IPS-20b (cell line): ENCODE results near the gene XPO5.
"Not testable (repeated sequence)": the region's sequence is repeated elsewhere in the genome, so short reads cannot be mapped to it uniquely, and the experiment has no call there.

Experiments
- H3K27ac ChIP-seq: one replicate; pipeline ENCODE4 v1.5.1; 2013; ENCODE audit warnings: low read length
- H3K27me3 ChIP-seq: 2 replicates; pipeline ENCODE4 v1.6.1; 2013; ENCODE audit warnings: mild to moderate bottlenecking, low read length, inconsistent platforms; ENCODE audit not compliant: insufficient read depth
- H3K36me3 ChIP-seq: 2 replicates; pipeline ENCODE4 v1.6.1; 2013; ENCODE audit warnings: low read depth, mild to moderate bottlenecking, inconsistent platforms, low read length, moderate library complexity; ENCODE audit not compliant: insufficient read depth
- H3K4me1 ChIP-seq: 2 replicates; pipeline ENCODE4 v1.6.1; 2013; ENCODE audit warnings: mild to moderate bottlenecking, control low read depth, inconsistent platforms, low read length, moderate library complexity; ENCODE audit not compliant: insufficient read depth
- H3K4me3 ChIP-seq: 2 replicates; pipeline ENCODE4 v1.5.1; 2013; ENCODE audit warnings: mild to moderate bottlenecking, low read length, inconsistent platforms
- H3K9ac ChIP-seq: 2 replicates; pipeline ENCODE4 v1.6.1; 2013; ENCODE audit warnings: low read depth, mild to moderate bottlenecking, inconsistent platforms, low read length, moderate library complexity
- H3K9me3 ChIP-seq: 2 replicates; pipeline ENCODE4 v1.6.1; 2013; ENCODE audit warnings: mild to moderate bottlenecking, low read depth, low read length, inconsistent platforms; ENCODE audit not compliant: insufficient read depth

XPO5 gene

GRCh38 chr6:43538986-43539385, 36.9 kb downstream of the XPO5 start:
- H3K9ac ChIP-seq, H3K9me3 ChIP-seq, H3K4me3 ChIP-seq, H3K4me1 ChIP-seq, H3K27ac ChIP-seq, H3K27me3 ChIP-seq: not testable (repeated sequence)
- peaks cover 79% of the 10 kb centered on the region for H3K36me3 ChIP-seq

GRCh38 chr6:43532201-43532600, 43.6 kb downstream of the XPO5 start:
- Histone ChIP-seq H3K36me3 (peaks cover 89% of the 10 kb centered on the region), H3K9ac (no peak overlapping the region), H3K4me1 (no peaks in the 10 kb centered on the region), H3K27me3 (no peaks in the 10 kb centered on the region), H3K9me3 (no peaks in the 10 kb centered on the region), H3K27ac (no peak overlapping the region), H3K4me3 (no peak overlapping the region)

GRCh38 chr6:43524483-43524961, 51.3 kb downstream of the XPO5 start:
- Histone ChIP-seq H3K9me3 (no peaks in the 10 kb centered on the region), H3K27ac (no peak overlapping the region), H3K4me1 (no peaks in the 10 kb centered on the region), H3K36me3 (peaks cover 97% of the 10 kb centered on the region), H3K4me3 (no peak overlapping the region), H3K27me3 (no peaks in the 10 kb centered on the region), H3K9ac (no peak overlapping the region)

GRCh38 chr6:43523284-43523683, 52.6 kb downstream of the XPO5 start:
- Histone ChIP-seq H3K4me3 (no peak overlapping the region), H3K36me3 (peaks cover 93% of the 10 kb centered on the region), H3K27me3 (no peaks in the 10 kb centered on the region), H3K4me1 (peaks cover under 1% of the 10 kb centered on the region), H3K9ac (no peak overlapping the region), H3K27ac (no peak overlapping the region), H3K9me3 (no peaks in the 10 kb centered on the region)

GRCh38 chr6:43522547-43523261, 53.1 kb downstream of the XPO5 start:
- Histone ChIP-seq H3K9me3 (no peaks in the 10 kb centered on the region), H3K4me3 (no peak overlapping the region), H3K36me3 (peaks cover 88% of the 10 kb centered on the region), H3K9ac (no peak overlapping the region), H3K4me1 (peaks cover 6% of the 10 kb centered on the region), H3K27ac (no peak overlapping the region), H3K27me3 (no peaks in the 10 kb centered on the region)

GRCh38 chr6:43521836-43522235, 54.0 kb downstream of the XPO5 start:
- Histone ChIP-seq H3K9ac (no peak overlapping the region), H3K27ac (no peak overlapping the region), H3K27me3 (no peaks in the 10 kb centered on the region), H3K4me3 (no peak overlapping the region), H3K9me3 (no peaks in the 10 kb centered on the region), H3K36me3 (peaks cover 79% of the 10 kb centered on the region), H3K4me1 (peaks cover 6% of the 10 kb centered on the region)

GRCh38 chr6:43520097-43520496, 55.7 kb downstream of the XPO5 start:
- Histone ChIP-seq H3K27me3 (no peaks in the 10 kb centered on the region), H3K4me3 (no peak overlapping the region), H3K36me3 (peaks cover 69% of the 10 kb centered on the region), H3K27ac (no peak overlapping the region), H3K4me1 (peaks cover 10% of the 10 kb centered on the region), H3K9ac (no peak overlapping the region), H3K9me3 (no peaks in the 10 kb centered on the region)

- H3K27me3 ChIP-seq = no peaks in the 10 kb centered on the region
- H3K27ac ChIP-seq = no peak overlapping the region
- peaks cover 65% of the 10 kb centered on the region for H3K36me3 ChIP-seq
- H3K4me1 ChIP-seq = peaks cover 10% of the 10 kb centered on the region
- H3K4me3 ChIP-seq = peak overlapping the region; percentile 97
- H3K9ac ChIP-seq = peak overlapping the region; percentile 98
- no peaks in the 10 kb centered on the region for H3K9me3 ChIP-seq
Observed at GRCh38 chr6:43517505-43518357, 58.1 kb downstream of the XPO5 start.

GRCh38 chr6:43516697-43517504, 58.9 kb downstream of the XPO5 start, which contains the start of the genes POLR1C and YIPF3:
Gene POLR1C (plus strand): TSS chr6:43517089. CDS start chr6:43517110, 21 bp downstream.
Gene YIPF3 (minus strand): TSS chr6:43516926. CDS start chr6:43516807, 119 bp downstream.
- peaks cover 65% of the 10 kb centered on the region for H3K36me3 ChIP-seq
- peak within 1 kb of the TSS; percentile 97 for H3K4me3 ChIP-seq
- peak within 1 kb of the TSS; percentile 98 for H3K9ac ChIP-seq
- H3K4me1 ChIP-seq = peaks cover 10% of the 10 kb centered on the region
- no peaks in the 10 kb centered on the region for H3K27me3 ChIP-seq
- no peak within 1 kb of the TSS for H3K27ac ChIP-seq
- H3K9me3 ChIP-seq = no peaks in the 10 kb centered on the region

- Histone ChIP-seq H3K4me1 (peaks cover 10% of the 10 kb centered on the region), H3K36me3 (peaks cover 65% of the 10 kb centered on the region), H3K27me3 (no peaks in the 10 kb centered on the region), H3K27ac (no peak overlapping the region), H3K9ac (peak overlapping the region; percentile 98), H3K4me3 (peak overlapping the region; percentile 97), H3K9me3 (no peaks in the 10 kb centered on the region)
Observed at GRCh38 chr6:43516367-43516696, 59.5 kb downstream of the XPO5 start.

GRCh38 chr6:43515808-43516207, 60.0 kb downstream of the XPO5 start:
- no peak overlapping the region for H3K27ac ChIP-seq
- H3K27me3 ChIP-seq = no peaks in the 10 kb centered on the region
- peak overlapping the region; percentile 98 for H3K9ac ChIP-seq
- peak overlapping the region; percentile 97 for H3K4me3 ChIP-seq
- peaks cover 64% of the 10 kb centered on the region for H3K36me3 ChIP-seq
- no peaks in the 10 kb centered on the region for H3K9me3 ChIP-seq
- H3K4me1 ChIP-seq = peaks cover 10% of the 10 kb centered on the region
